GM18505 (cell line): ENCODE measurements around the gene F13B.
"Not testable (repeated sequence)": the region's sequence is repeated elsewhere in the genome, so short reads cannot be mapped to it uniquely, and the experiment has no call there.

Source experiments
- ATAC-seq: cut with Tn5 transposase; IDR thresholded peaks from one replicate; pipeline ENCODE4 v1.9.1; 2021; ENCODE audit not compliant: unreplicated experiment
- POLR2A ChIP-seq: IDR thresholded peaks from 4 replicates; pipeline ENCODE4 v1.6.1; 2011; ENCODE audit warnings: borderline replicate concordance; ENCODE audit not compliant: insufficient read depth, insufficient read length; ENCODE audit errors: extremely low read depth

The F13B gene

GRCh38 chr1:197029749-197030148 lies 37.3 kb downstream of the F13B start:
- ATAC-seq: no peak
- TF ChIP-seq POLR2A: no peak

- TF ChIP-seq POLR2A: no peak
These were observed 39.7 kb downstream of the F13B start for GRCh38 chr1:197027359-197027758.

GRCh38 chr1:197024460-197024859 lies 42.6 kb downstream of the F13B start:
- no peak for ATAC-seq
- TF ChIP-seq POLR2A: no peak

More at GRCh38 chr1:197027359-197027758, 39.7 kb downstream of the F13B start:
- ATAC-seq: no peak

GRCh38 chr1:197021716-197022115 lies 45.3 kb downstream of the F13B start:
- no peak for TF ChIP-seq POLR2A
- ATAC-seq: no peak

- ATAC-seq: no peak
- no peak for TF ChIP-seq POLR2A
These were observed 49.4 kb downstream of the F13B start for GRCh38 chr1:197017558-197018146.

GRCh38 chr1:197016751-197017150 lies 50.3 kb downstream of the F13B start:
- no peak for ATAC-seq
- no peak for TF ChIP-seq POLR2A

GRCh38 chr1:197013234-197013633 lies 53.8 kb downstream of the F13B start:
- ATAC-seq: no peak
- TF ChIP-seq POLR2A: no peak

- TF ChIP-seq POLR2A: no peak
- ATAC-seq: no peak
These were observed 55.4 kb downstream of the F13B start for GRCh38 chr1:197011614-197012013.

- ATAC-seq: no peak
- no peak for TF ChIP-seq POLR2A
These were observed 58.2 kb downstream of the F13B start for GRCh38 chr1:197008861-197009260.

- TF ChIP-seq POLR2A: no peak
- ATAC-seq: no peak
These were observed 63.9 kb downstream of the F13B start for GRCh38 chr1:197003132-197003531.

- no peak for ATAC-seq
- no peak for TF ChIP-seq POLR2A
These were observed 65.2 kb downstream of the F13B start for GRCh38 chr1:197001828-197002227.

GRCh38 chr1:196997423-196997822 lies 69.6 kb downstream of the F13B start:
- no peak for TF ChIP-seq POLR2A
- no peak for ATAC-seq

- TF ChIP-seq POLR2A: no peak
- ATAC-seq: no peak
These were observed 73.1 kb downstream of the F13B start for GRCh38 chr1:196993916-196994315.

GRCh38 chr1:196991919-196992651 lies 75.0 kb downstream of the F13B start:
- ATAC-seq: not testable (repeated sequence)
